OCI-LY7 (cell line): ENCODE measurements around the gene SLC39A13. TPM values are rescaled to one million over a fixed set of nuclear protein-coding genes. Genes with fewer than 3 reads are reported as not detected.
A peak's percentile ranks its signal among the peaks of the same experiment; 100 is the strongest.

Source experiments
- BruUV-seq: library from RNA; stranded (reverse); fragments of 400-500 nt; replicated peaks from 2 replicates; lab custom pipeline; 2021; lab: Mats Ljungman, UMichigan
- CTCF ChIA-PET: fragments of 300-600 bp; sonication (Branson Sonifier 250); formaldehyde crosslinking; loops from one replicate; lab custom pipeline; 2022; ENCODE audit warnings: antibody characterized with exemption; ENCODE audit not compliant: unreplicated experiment; lab: Charles Lee
- POLR2A ChIA-PET: fragments of 300-600 bp; sonication (Branson Sonifier 250); formaldehyde crosslinking; loops from one replicate; lab custom pipeline; 2022; ENCODE audit warnings: antibody characterized with exemption; lab: Charles Lee
- DNase-seq: peaks from one replicate; pipeline ENCODE4 v3.0.0-alpha.2; 2015; ENCODE audit warnings: low spot score
- H2AFZ ChIP-seq: fragments of 200-600 bp; sonication (generic), shearing (Covaris generic); 2 replicates; pipeline ENCODE4 v1.6.1; 2014; ENCODE audit warnings: mild to moderate bottlenecking, antibody characterized with exemption, low read length, moderate library complexity
- H3K27ac ChIP-seq: fragments of 200-600 bp; sonication (generic); 2 replicates; pipeline ENCODE4 v1.5.1; 2014; ENCODE audit warnings: mixed run types, low read depth, mild to moderate bottlenecking, moderate library complexity, low read length, inconsistent platforms; ENCODE audit not compliant: poor library complexity, severe bottlenecking
- H3K36me3 ChIP-seq: fragments of 200-600 bp; sonication (generic); 2 replicates; pipeline ENCODE4 v1.6.1; 2014; ENCODE audit warnings: mild to moderate bottlenecking, antibody characterized with exemption, low read length, moderate library complexity, mixed read lengths; ENCODE audit not compliant: insufficient read depth
- H3K4me1 ChIP-seq: fragments of 200-600 bp; sonication (generic); 2 replicates; pipeline ENCODE4 v1.5.1; 2014; ENCODE audit warnings: mild to moderate bottlenecking, low read length; ENCODE audit not compliant: insufficient read depth, poor library complexity, severe bottlenecking
- H3K4me2 ChIP-seq: fragments of 200-600 bp; sonication (generic); 2 replicates; pipeline ENCODE4 v1.6.1; 2014; ENCODE audit warnings: mild to moderate bottlenecking, low read length
- H3K4me3 ChIP-seq: fragments of 200-600 bp; sonication (generic); 2 replicates; pipeline ENCODE4 v1.5.1; 2014; ENCODE audit warnings: mild to moderate bottlenecking, low read depth, low read length; ENCODE audit not compliant: poor library complexity, severe bottlenecking
- H3K79me2 ChIP-seq: fragments of 200-600 bp; sonication (generic); 2 replicates; pipeline ENCODE4 v1.6.1; 2016; ENCODE audit warnings: low read depth, mild to moderate bottlenecking, low read length, moderate library complexity, mixed read lengths; ENCODE audit not compliant: insufficient read depth
- H3K9me2 ChIP-seq: fragments of 200-600 bp; sonication (generic); 2 replicates; pipeline ENCODE4 v1.6.1; 2016; ENCODE audit warnings: mild to moderate bottlenecking, low read length, mixed read lengths; ENCODE audit not compliant: insufficient read depth
- H3K9me3 ChIP-seq: fragments of 200-600 bp; sonication (generic); 2 replicates; pipeline ENCODE4 v1.6.1; 2014; ENCODE audit warnings: mild to moderate bottlenecking, mixed run types, low read length, mixed read lengths
- H4K20me1 ChIP-seq: fragments of 200-600 bp; sonication (generic); 2 replicates; pipeline ENCODE4 v1.6.1; 2014; ENCODE audit warnings: mild to moderate bottlenecking, antibody characterized with exemption, low read length, moderate library complexity, mixed read lengths; ENCODE audit not compliant: insufficient read depth
- EZH2phosphoT487 ChIP-seq: fragments of 200-600 bp; sonication (generic); IDR thresholded peaks from 2 replicates; pipeline ENCODE4 v1.6.1; 2018; ENCODE audit warnings: low read depth, borderline replicate concordance, mild to moderate bottlenecking, mixed run types, antibody characterized with exemption, low read length, moderate library complexity, mixed read lengths
- intact Hi-C: fragments of 100-400 bp; cut with micrococcal nuclease; formaldehyde crosslinking; loops from one replicate; pipeline ENCODE4 v1.10.0; 2022; ENCODE audit not compliant: unreplicated experiment
- total RNA-seq, 2 experiments: library from RNA; depleted of rRNA in 1 of 2; stranded (reverse); fragments of >200 nt in 1 of 2; shearing (Covaris generic) in 1 of 2; gene quantifications; 2 replicates each; pipeline ENCODE4 v1.2.3, GENCODE V29; 2014 to 2022
- TF ChIP-seq, protein P1 (sequence below): fragments of 200-600 bp; sonication (generic); conservative IDR thresholded peaks from 2 replicates; pipeline ENCODE4 v1.5.1; 2014; ENCODE audit warnings: mild to moderate bottlenecking, antibody characterized with exemption, low read length, moderate library complexity, mixed read lengths

SLC39A13 gene
- total RNA-seq, 2 experiments from 2014 or later, result 30.5 to 31.8 TPM

DNA sequence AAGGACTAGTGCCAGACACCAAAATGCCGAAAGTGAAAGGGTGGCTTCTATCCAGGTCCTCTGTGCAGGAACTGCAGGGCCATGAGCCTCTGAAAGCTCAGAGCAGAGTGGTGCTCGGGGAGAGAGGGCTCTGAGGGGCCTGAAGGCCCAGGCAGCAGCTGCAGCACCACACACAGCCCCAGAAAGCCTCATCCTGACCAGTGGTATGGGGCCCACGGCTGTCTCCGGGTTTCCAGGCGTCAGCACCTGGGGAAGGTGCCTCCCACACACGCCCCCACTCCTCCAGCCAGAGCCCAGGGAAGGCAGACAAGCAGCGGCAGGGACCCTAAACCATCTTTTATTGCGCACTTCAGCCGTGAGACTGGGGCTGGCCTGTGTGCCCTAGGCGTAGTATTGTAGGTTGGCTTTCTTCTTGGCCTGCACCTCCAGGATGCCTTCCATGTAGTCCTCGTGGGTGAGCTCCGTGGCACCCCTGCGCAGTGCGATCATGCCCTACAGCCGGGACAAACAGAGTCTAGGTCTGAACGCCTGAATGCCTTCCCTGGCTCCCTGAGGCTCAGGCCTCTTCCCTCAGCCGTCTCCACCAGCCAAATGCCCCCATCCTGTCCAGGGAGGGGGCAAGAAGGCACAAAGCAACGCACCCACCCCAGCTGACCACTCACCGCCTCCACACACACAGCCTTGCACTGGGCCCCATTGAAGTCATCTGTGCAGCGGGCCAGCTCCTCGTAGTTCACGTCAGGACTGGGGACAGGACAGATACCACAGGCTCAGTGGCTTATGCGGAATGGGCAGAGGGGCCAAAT, 10.3 kb downstream of the SLC39A13 start:
- no peaks in the 10 kb centered on the region for H3K9me3 ChIP-seq
- H3K4me2 ChIP-seq, result no peak overlapping the region
- H3K79me2 ChIP-seq, result no peaks in the 10 kb centered on the region; the same call in 1 of the 2 replicates
- no peak overlapping the region for H2AFZ ChIP-seq
- POLR2A ChIA-PET, result no interaction called here
- intact Hi-C loops, result no loop called here
- no peak for DNase-seq
- no peaks in the 10 kb centered on the region for H3K9me2 ChIP-seq
- CTCF ChIA-PET, result no interaction called here
- no TSS peak for BruUV-seq
- H3K4me1 ChIP-seq, result no peaks in the 10 kb centered on the region
- H3K4me3 ChIP-seq, result no peak overlapping the region
- no peaks in the 10 kb centered on the region for H4K20me1 ChIP-seq
- no peak for TF ChIP-seq EZH2phosphoT487
- TF ChIP-seq, protein P1, sequence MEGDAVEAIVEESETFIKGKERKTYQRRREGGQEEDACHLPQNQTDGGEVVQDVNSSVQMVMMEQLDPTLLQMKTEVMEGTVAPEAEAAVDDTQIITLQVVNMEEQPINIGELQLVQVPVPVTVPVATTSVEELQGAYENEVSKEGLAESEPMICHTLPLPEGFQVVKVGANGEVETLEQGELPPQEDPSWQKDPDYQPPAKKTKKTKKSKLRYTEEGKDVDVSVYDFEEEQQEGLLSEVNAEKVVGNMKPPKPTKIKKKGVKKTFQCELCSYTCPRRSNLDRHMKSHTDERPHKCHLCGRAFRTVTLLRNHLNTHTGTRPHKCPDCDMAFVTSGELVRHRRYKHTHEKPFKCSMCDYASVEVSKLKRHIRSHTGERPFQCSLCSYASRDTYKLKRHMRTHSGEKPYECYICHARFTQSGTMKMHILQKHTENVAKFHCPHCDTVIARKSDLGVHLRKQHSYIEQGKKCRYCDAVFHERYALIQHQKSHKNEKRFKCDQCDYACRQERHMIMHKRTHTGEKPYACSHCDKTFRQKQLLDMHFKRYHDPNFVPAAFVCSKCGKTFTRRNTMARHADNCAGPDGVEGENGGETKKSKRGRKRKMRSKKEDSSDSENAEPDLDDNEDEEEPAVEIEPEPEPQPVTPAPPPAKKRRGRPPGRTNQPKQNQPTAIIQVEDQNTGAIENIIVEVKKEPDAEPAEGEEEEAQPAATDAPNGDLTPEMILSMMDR, result no peak
- H3K27ac ChIP-seq, result no peak overlapping the region
- H3K36me3 ChIP-seq, result peaks cover 85% of the 10 kb centered on the region

DNA sequence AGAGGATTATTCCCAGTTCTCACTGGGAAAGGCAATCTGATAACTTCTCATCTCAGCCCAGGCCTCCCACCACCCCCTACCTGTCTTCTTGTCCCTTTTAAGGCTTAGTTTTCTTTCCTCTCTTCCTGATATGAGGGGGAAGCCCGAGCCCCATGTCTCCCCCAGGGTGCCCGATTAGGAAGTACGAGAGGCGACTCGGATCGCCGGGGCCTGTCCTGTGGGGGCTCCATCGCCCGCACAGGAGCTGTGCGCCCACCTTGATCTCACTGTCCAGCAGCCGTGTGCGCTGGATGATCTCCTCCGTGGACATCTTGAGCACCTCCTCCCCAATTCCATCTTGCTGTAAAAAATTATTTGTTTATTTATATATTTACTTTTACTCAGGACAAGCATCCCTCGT, 17.2 kb downstream of the SLC39A13 start:
- H4K20me1 ChIP-seq, result no peaks in the 10 kb centered on the region
- H3K36me3 ChIP-seq, result peaks cover 48% of the 10 kb centered on the region
- H3K4me1 ChIP-seq, result peaks cover 17% of the 10 kb centered on the region
- POLR2A ChIA-PET, result interaction anchor here (1.5 kb wide), 1 partner anchor 17 kb away, joined by 5 read pairs; the partner anchor contains the start of gene SLC39A13
- BruUV-seq, result TSS peak; percentile 81
- CTCF ChIA-PET, result interaction anchor here (0.5 to 0.6 kb wide), 2 partner anchors 29 to 155 kb away, joined by 4 read pairs; no protein-coding TSS in a partner anchor
- intact Hi-C loops, result loop anchor here (1.0 kb wide), 1 partner anchor 156 kb away; no protein-coding TSS in a partner anchor
- DNase-seq, result no peak
- TF ChIP-seq EZH2phosphoT487, result no peak
- TF ChIP-seq, protein P1, result no peak
- peak overlapping the region; percentile 47 for H3K27ac ChIP-seq
- no peaks in the 10 kb centered on the region for H3K9me2 ChIP-seq
- peak overlapping the region; percentile 93 for H2AFZ ChIP-seq
- no peaks in the 10 kb centered on the region for H3K9me3 ChIP-seq
- peak overlapping the region; percentile 88 for H3K4me3 ChIP-seq
- H3K4me2 ChIP-seq, result peak overlapping the region; percentile 90
- H3K79me2 ChIP-seq, result peaks cover 19% of the 10 kb centered on the region
